Stimulated activated CD4-positive, alpha-beta T cell treated with anti-CD3 and anti-CD28 coated beads, TNF-alpha, amount 100 ng/mL, for 48 hours (primary cell): ENCODE results near the gene NEFH.
"Not testable (repeated sequence)": the region's sequence is repeated elsewhere in the genome, so short reads cannot be mapped to it uniquely, and the experiment has no call there.

Source experiments
- DNase-seq, 3 donors: peaks; one replicate each; pipeline ENCODE4 v3.0.0-alpha.2; 2020; ENCODE audit warnings: low read depth in 3 of 3

Gene NEFH

DNA sequence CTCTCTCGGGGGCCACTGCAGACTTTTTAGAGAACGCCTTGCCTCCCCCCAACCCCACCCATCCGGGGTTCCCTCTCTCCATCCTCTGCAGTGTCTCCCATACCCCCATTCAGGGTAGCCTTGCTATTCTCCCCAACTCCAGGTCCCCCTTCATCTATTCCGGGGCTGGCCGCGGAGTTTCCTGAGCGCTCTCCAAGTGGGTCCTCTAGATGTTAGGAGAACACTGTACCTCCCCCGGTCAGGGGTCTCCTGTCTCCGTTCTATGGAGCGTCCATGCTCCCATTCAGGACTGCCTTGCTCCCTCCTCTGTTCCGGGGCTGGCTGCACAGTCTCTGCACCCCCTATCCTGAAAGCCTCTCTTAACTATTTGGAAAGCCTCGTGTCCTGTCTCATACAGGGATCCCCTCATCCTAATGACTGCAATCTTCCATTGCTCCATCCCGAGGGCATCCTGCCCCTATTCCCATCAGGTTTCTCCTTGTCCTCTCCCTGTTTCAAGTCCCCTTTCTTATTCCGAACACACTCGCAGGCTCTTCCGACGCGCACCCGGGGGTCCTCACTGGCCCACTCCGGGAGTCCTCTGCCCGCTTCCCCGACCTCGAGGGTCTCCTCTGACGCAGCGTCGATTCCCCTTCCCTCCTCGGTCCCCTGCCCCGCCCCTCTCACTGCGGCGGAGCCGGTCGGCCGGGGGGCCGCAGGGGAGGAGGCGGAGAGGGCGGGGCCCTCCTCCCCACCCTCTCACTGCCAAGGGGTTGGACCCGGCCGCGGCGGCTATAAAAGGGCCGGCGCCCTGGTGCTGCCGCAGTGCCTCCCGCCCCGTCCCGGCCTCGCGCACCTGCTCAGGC lies at the start of gene NEFH:
Gene NEFH, plus strand, starts transcription at position 802 of the 845 bp plus-strand sequence. CDS start 45 bp downstream, outside the sequence.
- no peak for DNase-seq

DNA sequence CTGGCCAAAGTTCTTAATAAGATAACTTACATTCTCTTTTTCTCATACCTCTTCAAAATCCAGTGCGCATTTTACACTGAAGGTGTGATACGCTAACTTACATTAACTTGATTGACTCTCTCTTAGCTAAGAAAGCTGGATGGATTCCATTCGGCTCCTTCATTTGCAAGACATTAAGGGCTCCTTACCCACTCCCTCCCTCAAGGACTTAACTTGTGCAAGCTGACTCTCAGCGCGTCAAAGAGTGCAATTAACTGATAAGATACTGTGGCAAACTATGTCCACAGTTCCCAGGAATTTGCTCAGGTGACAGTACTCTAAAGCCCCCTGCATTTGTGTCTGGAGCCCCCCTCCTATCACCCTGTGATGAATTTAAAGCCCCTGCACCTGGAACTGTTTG lies 48.0 kb upstream of the NEFH start:
- no peak for DNase-seq

- DNase-seq, result no peak
These were observed 46.2 kb upstream of the NEFH start for GRCh38 chr22:29433856-29434255.

DNA sequence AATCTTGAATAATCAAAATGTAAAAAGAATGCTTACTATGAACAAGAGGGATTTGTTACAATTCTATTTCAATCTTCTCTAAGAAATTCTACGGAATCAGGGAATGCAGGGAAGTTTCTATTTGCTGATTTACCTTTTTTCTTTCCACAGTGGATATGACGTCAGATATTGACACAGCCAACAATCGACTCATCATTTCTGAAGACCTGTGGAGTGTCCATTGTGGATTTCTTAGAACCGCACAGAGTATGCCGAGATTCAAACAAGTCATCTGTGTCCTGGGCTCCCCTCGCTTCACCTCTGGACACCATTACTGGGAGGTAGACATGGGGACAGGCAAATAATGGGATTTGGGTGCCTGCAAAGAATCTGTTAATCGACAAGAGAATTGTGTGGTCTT lies 45.7 kb upstream of the NEFH start:
- DNase-seq, result no peak

DNA sequence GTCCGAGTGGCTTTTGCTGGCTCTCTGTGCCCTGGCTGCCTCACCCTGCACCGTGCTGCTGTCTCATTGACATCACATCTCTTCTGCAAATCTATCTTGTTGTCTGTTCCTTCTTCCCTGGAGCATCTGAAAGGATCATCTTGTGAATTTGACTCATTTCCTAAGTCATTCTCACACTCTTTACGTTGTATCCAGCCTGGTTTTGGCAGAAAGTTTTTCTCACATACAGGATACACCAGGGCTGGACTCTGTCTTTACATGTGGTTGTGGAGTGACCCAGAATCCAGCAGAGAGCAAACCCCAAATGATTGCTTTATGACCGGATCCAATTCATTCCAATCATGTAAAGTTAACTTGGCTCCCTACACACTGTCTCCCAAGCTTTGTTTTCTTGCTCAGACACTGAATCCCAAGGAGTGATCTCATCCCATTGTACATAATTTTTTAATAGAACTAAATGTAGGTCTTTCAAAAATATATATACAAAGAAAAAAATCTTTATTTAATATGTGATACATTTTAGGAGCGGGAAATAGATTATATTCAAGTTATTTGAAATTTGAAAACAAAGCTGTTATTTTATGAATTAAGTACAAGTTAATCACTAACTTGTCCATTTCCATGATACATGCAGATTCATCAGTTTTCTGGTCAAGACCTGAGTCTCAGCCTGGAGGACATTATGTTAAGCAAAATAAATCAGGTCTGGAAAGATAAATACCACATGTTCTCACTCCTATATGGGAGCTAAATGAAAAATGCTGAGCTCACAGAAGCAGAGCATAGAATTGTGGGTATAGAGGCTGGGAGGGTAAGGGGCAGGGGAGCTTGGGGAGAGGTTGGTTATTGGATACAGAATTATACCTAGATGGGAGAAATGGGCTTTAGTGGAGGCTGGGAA lies 44.5 kb upstream of the NEFH start:
- no peak for DNase-seq

DNA sequence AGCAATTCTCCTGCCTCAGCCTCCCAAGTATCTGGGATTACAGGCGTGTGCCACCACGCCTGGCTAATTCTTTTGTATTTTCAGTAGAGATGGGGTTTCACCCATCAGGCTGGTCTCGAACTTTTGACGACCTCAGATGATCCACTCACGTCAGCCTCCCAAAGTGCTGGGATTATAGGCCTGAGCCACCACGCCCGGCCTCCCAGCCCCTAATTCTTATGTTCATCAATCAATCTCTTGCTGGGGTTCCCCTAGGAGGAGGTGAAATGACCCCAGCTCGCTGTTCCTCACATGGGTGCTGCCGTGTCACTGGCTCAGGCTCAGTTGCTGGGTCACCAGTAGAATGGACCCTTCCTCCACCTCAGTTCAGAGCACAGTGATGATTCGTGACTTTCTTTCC lies 41.7 kb upstream of the NEFH start, which contains the start of gene RFPL1:
Gene RFPL1, plus strand, starts transcription at position 301 of the 400 bp plus-strand sequence.
- DNase-seq, result not testable (repeated sequence)

DNA sequence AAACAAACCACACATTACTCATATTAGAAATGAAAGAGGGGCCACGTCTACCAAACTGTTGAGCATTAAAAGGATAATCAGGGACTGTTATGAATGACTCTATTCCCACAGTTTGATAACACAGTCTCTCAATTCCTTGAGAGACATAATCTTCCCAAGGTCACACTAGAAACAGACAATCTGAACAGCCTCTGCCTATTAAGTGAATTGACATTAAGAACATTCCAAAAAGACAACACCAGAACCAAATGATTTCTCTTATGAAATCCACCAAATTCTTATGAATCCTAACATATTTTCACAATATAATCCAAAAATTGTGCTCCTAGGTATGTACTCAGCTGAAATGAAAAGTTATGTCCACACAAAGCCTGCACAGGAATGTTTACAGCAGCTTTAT lies 37.0 kb upstream of the NEFH start:
- DNase-seq, result no peak

GRCh38 chr22:29443452-29443851 lies 36.6 kb upstream of the NEFH start:
- no peak for DNase-seq

- no peak for DNase-seq
These were observed 35.9 kb upstream of the NEFH start for GRCh38 chr22:29443861-29444792.

GRCh38 chr22:29445508-29445907 lies 34.5 kb upstream of the NEFH start:
- DNase-seq, result no peak

DNA sequence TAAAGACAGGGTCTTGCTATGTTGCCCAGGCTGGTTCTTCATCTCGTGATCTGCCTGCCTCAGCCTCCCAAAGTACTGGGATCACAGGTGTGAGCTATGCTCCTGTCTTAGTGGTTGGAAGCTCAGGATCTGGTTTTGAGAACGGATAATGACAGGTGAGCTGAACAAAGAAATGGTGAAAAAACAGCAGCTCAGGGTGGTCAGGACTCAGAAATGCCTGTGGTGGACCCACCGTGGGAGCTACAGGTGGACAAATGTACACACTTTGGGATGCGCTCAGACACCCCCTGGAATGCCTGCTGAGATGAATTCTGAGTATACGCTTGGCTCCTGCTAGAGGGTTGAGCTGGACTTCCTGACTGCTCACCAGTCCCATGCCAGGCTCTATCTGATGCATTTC lies 32.1 kb upstream of the NEFH start:
- no peak for DNase-seq

DNA sequence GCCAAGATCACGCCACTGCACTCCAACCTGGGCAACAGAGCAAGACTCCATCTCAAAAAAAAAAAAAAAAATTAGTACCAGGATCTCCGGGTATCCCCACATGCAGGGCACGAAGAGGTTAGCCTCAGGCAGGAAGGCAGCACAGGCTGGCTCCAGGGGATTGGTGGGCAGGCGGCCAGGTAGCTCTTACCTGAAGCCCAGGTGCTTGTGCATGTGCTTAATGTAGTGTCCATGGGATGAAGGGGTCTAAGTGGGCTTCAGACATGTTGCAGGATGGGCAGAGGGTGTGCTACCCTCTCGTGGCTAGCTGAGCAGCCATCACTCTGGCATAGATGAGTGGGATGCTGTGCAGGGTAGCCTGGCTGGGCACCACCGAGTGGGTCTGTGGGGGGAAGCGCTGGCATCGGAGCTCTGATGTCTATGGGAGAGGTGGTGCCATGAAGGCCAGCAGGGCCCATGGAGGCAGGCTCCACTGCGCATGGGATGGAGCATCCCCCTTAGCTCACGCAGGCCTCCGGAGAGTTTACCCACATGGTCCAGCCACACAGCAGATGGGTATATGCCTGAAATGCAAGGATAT lies 30.6 kb upstream of the NEFH start:
- DNase-seq, result no peak

- DNase-seq, result no peak
These were observed 29.8 kb upstream of the NEFH start for GRCh38 chr22:29450222-29450621.

DNA sequence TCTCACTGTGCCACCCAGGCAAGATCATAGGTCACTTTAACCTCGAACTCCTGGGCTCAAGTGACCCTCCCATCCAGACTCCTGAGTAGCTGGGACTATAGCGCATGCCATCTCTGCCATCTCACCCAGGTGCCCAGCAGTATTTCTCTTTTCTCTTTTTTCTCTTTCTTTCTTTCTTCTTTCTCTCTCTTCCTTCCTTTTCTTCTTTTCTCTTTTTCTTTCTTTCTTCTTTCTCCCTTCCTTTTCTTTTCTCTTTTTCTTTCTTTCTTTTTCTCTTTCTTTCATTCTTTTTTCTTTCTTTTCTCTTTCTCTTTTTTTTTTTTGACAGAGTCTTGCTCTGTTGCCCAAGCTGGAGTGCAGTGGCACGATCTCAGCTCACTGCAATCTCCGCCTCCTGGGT lies 28.2 kb upstream of the NEFH start:
- no peak for DNase-seq

- DNase-seq, result no peak
These were observed 25.7 kb upstream of the NEFH start for GRCh38 chr22:29454276-29454675.

DNA sequence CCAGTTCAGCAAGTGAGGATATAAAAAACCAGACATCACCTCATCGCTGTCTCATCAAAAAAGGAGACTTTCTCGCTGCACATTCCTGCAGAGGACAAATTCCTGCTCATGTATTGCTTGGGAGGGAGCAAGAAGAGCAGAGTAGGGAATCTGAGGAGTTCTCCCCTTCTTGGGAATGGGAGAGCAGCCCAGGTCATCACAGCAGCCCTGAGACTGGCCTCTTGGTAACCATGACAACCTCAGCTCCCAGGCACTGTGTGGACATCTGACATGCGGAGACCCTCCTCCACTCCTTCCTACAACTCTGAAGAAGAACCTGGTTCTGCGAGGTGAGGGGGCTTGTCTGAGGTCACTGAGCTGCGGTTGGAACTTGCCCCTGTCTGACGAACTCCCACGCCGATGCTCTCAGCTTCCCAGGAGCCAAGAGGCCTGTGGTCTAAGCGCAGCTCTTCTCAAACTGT lies 23.8 kb upstream of the NEFH start:
- no peak for DNase-seq

DNA sequence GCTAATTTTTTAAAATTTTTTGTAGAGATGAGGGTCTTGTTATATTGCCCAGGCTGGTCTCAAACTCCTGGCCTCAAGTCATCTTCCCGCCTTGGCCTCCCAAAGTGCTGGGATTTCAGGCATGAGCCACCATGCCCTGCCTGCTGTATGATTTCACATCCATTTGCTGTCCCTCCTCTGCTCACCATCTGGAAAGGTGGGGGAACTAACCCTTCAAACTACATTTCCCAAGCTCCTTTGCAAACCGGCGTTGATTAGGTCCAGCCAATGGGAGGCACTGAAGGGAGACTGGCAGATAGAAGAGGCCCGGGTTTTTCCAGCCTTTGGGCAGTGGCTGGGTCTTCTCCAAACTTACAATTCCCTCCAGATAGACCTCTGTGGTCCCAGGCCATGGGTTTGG lies 22.3 kb upstream of the NEFH start:
- DNase-seq, result no peak

- no peak for DNase-seq
These were observed 21.5 kb upstream of the NEFH start for GRCh38 chr22:29458551-29458950.

- no peak for DNase-seq
These were observed 20.2 kb upstream of the NEFH start for GRCh38 chr22:29459773-29460172.

GRCh38 chr22:29461263-29461662 lies 18.8 kb upstream of the NEFH start:
- DNase-seq, result no peak

DNA sequence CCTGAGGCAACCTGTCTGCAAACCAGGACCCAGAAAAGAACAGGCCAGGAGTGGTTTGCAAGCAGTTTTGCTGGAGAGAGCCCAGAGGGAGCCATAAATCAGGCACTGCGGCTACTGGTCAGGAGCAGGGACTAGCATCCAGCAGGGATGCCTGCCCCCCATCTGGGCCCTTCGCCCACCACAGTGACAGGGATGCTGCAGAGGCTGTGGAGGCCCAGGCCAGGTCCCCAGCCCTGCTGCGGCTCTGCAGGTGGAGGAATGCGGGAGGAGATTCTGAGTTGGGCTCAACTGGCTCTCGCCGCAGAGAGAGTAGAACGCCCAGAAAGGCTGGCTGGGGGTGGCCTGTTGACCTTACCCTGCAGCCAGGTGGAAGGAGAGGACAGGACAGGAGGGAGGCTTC lies 16.4 kb upstream of the NEFH start:
- DNase-seq, result no peak
